CD14-positive monocyte (primary cell): ENCODE data around the gene RNF157. TPM values are rescaled to one million over a fixed set of nuclear protein-coding genes. Genes with fewer than 3 reads are reported as not detected.

Experiments
- DNase-seq, 3 donors: peaks; one replicate each; pipeline ENCODE4 v3.0.0-alpha.2; 2011 to 2022
- H2AFZ ChIP-seq: 2 replicates; pipeline ENCODE4 v1.6.0; 2012; ENCODE audit warnings: mild to moderate bottlenecking, low read depth, low read length, inconsistent platforms; ENCODE audit not compliant: insufficient read depth, poor library complexity, severe bottlenecking
- H3K27ac ChIP-seq, 2 donors: 1 replicate in 1 of 2; 2 replicates in 1 of 2; pipeline ENCODE4 v1.5.1; 2012 to 2013; ENCODE audit warnings: low read length in 2 of 2, control low read depth in 1 of 2, inconsistent platforms in 1 of 2, low read depth in 1 of 2, mild to moderate bottlenecking in 1 of 2
- H3K27me3 ChIP-seq, 2 donors: one replicate each; pipeline versions ENCODE4 v1.6.0 to v1.6.1; 2011 to 2013; ENCODE audit warnings: low read length in 2 of 2; ENCODE audit not compliant: control insufficient read depth in 2 of 2, insufficient read depth in 2 of 2
- H3K36me3 ChIP-seq, 2 donors: replicated peaks in 1 of 2; 1 replicate in 1 of 2; 2 replicates in 1 of 2; pipeline versions ENCODE4 v1.5.1 to v1.6.1; 2012 to 2013; ENCODE audit warnings: low read length in 2 of 2, control low read depth in 1 of 2, inconsistent platforms in 1 of 2, mild to moderate bottlenecking in 1 of 2; ENCODE audit not compliant: insufficient read depth in 2 of 2, control insufficient read depth in 1 of 2
- H3K4me1 ChIP-seq, 2 donors: 1 replicate in 1 of 2; 2 replicates in 1 of 2; pipeline versions ENCODE4 v1.5.1 to v1.6.1; 2012 to 2013; ENCODE audit warnings: low read length in 2 of 2, control low read depth in 1 of 2, inconsistent platforms in 1 of 2, mild to moderate bottlenecking in 1 of 2, moderate library complexity in 1 of 2; ENCODE audit not compliant: insufficient read depth in 2 of 2, control insufficient read depth in 1 of 2
- H3K4me2 ChIP-seq: replicated peaks from 2 replicates; pipeline ENCODE3; 2012; ENCODE audit warnings: low read length, moderate library complexity, mild to moderate bottlenecking; ENCODE audit not compliant: poor library complexity, severe bottlenecking; ENCODE audit errors: extremely low read depth
- H3K4me3 ChIP-seq, 3 experiments: fragments of 200-600 bp in 1 of 3; sonication (generic) in 1 of 3; replicated peaks in 1 of 3; 1 replicate in 2 of 3; 2 replicates in 1 of 3; pipeline ENCODE4 v1.5.1; 2011 to 2013; ENCODE audit warnings: low read length in 3 of 3, mild to moderate bottlenecking in 3 of 3, control low read depth in 2 of 3, low read depth in 2 of 3, inconsistent platforms in 1 of 3, moderate library complexity in 1 of 3
- H3K79me2 ChIP-seq: 2 replicates; pipeline ENCODE4 v1.6.0; 2012; ENCODE audit warnings: mild to moderate bottlenecking, control low read depth, inconsistent platforms, low read length, moderate library complexity; ENCODE audit not compliant: insufficient read depth
- H3K9ac ChIP-seq: 2 replicates; pipeline ENCODE4 v1.6.0; 2017; ENCODE audit warnings: low read length, mild to moderate bottlenecking; ENCODE audit not compliant: insufficient read depth, poor library complexity, severe bottlenecking
- H3K9me3 ChIP-seq, 2 donors: replicated peaks in 1 of 2; 1 replicate in 1 of 2; 2 replicates in 1 of 2; pipeline versions ENCODE4 v1.5.1 to v1.6.1; 2012 to 2013; ENCODE audit warnings: low read length in 2 of 2, control low read depth in 1 of 2; ENCODE audit not compliant: control insufficient read depth in 1 of 2, insufficient read depth in 1 of 2
- H4K20me1 ChIP-seq: 2 replicates; pipeline ENCODE4 v1.6.0; 2012; ENCODE audit warnings: mild to moderate bottlenecking, low read length, control low read depth, moderate library complexity; ENCODE audit not compliant: insufficient read depth
- H3K27ac Mint-ChIP-seq, 7 donors: one replicate each; pipeline ENCODE4 v1.8.0; 2020; ENCODE audit warnings: mild to moderate bottlenecking in 7 of 7, mixed read lengths in 7 of 7, moderate library complexity in 6 of 7, inconsistent platforms in 2 of 7
- H3K27me3 Mint-ChIP-seq, 3 donors: one replicate each; pipeline ENCODE4 v1.8.0; 2021 to 2022; ENCODE audit warnings: low read depth in 3 of 3, mild to moderate bottlenecking in 3 of 3, mixed read lengths in 3 of 3, moderate library complexity in 3 of 3, inconsistent platforms in 1 of 3
- H3K36me3 Mint-ChIP-seq, 2 donors: one replicate each; pipeline ENCODE4 v1.8.0; 2020; ENCODE audit warnings: mixed read lengths in 2 of 2, inconsistent platforms in 1 of 2, mild to moderate bottlenecking in 1 of 2
- H3K4me1 Mint-ChIP-seq: one replicate; pipeline ENCODE4 v1.8.0; 2020; ENCODE audit warnings: mild to moderate bottlenecking, mixed read lengths
- H3K4me3 Mint-ChIP-seq, 2 donors: one replicate each; pipeline ENCODE4 v1.8.0; 2020; ENCODE audit warnings: mild to moderate bottlenecking in 2 of 2, mixed read lengths in 2 of 2, moderate library complexity in 1 of 2
- H3K9me3 Mint-ChIP-seq, 7 donors: one replicate each; pipeline ENCODE4 v1.8.0; 2020 to 2022; ENCODE audit warnings: mixed read lengths in 7 of 7, mild to moderate bottlenecking in 6 of 7, moderate library complexity in 6 of 7, inconsistent platforms in 2 of 7
- CTCF ChIP-seq: fragments of 200-600 bp; IDR thresholded peaks from one replicate; pipeline ENCODE4 v1.8.0; 2022; ENCODE audit warnings: antibody characterized with exemption, mild to moderate bottlenecking
- WGBS: methylation state at CpG from one replicate; pipeline ENCODE4 v1.1.5; 2013; ENCODE audit warnings: missing lambda C conversion rate; ENCODE audit not compliant: insufficient coverage; 5-methylcytosine and 5-hydroxymethylcytosine counted together
- intact Hi-C, 2 donors: fragments of 100-400 bp; cut with micrococcal nuclease; formaldehyde crosslinking; loops; one replicate each; pipeline versions ENCODE4 v1.15.0 to v1.15.1; 2023
- polyA plus RNA-seq, 3 donors: library from polyadenylated mRNA; depleted of rRNA in 1 of 3; unstranded in 2 of 3; stranded (reverse) in 1 of 3; fragments of 300-500 nt in 2 of 3; fragments of >200 nt in 1 of 3; fragmentation: Illumina TruSeq in 2 of 3; gene quantifications; 1 replicate in 2 of 3; 2 replicates in 1 of 3; pipeline ENCODE4 v1.2.3, GENCODE V29; 2012 to 2021

RNF157 gene
- polyA plus RNA-seq, 3 donors: 0.03 TPM; not detected in 2

- H3K36me3 Mint-ChIP-seq: no peaks in the 10 kb centered on the region
- H3K9ac ChIP-seq: no peak overlapping the region
- DNase-seq: no peak
- H3K4me1 Mint-ChIP-seq: peaks cover 11% of the 10 kb centered on the region
- no peak overlapping the region for H3K4me3 Mint-ChIP-seq
- H3K9me3 Mint-ChIP-seq: peaks cover 0 to 9% (median 2%) of the 10 kb centered on the region in 7 donors
- no peak overlapping the region for H2AFZ ChIP-seq
- H3K9me3 ChIP-seq: no peaks in the 10 kb centered on the region
- no peak overlapping the region for H3K4me2 ChIP-seq
- intact Hi-C loops: loop anchor here (5.0 to 10.0 kb wide), 4 partner anchors 53 to 281 kb away; no protein-coding TSS in a partner anchor
- peaks cover 10 to 20% of the 10 kb centered on the region in 2 donors for H3K4me1 ChIP-seq
- H3K4me3 ChIP-seq: no peak overlapping the region
- no peak overlapping the region for H3K27ac ChIP-seq
- 70% methylated on average over 4 of the region's 9 CpGs for WGBS
- H3K27ac Mint-ChIP-seq: peak overlapping the region in 1 of 7 donors; percentile 9
- H3K79me2 ChIP-seq: no peaks in the 10 kb centered on the region
- H4K20me1 ChIP-seq: no peaks in the 10 kb centered on the region
- no peaks in the 10 kb centered on the region for H3K27me3 ChIP-seq
- no peak for TF ChIP-seq CTCF
- peaks cover 11 to 30% (median 16%) of the 10 kb centered on the region in 3 donors for H3K27me3 Mint-ChIP-seq
- H3K36me3 ChIP-seq: no peaks in the 10 kb centered on the region
Observed at GRCh38 chr17:76123749-76124581, 116.3 kb downstream of the RNF157 start.

- H4K20me1 ChIP-seq: no peaks in the 10 kb centered on the region
Observed at GRCh38 chr17:76123191-76123499, 117.1 kb downstream of the RNF157 start.

More at GRCh38 chr17:76123191-76123499, 117.1 kb downstream of the RNF157 start:
- intact Hi-C loops: loop anchor here (5.0 to 10.0 kb wide), 4 partner anchors 54 to 282 kb away; no protein-coding TSS in a partner anchor
- H3K27ac ChIP-seq: no peak overlapping the region
- no peak for DNase-seq
- no peak for TF ChIP-seq CTCF
- H3K79me2 ChIP-seq: no peaks in the 10 kb centered on the region
- no peak overlapping the region for H2AFZ ChIP-seq
- H3K9me3 ChIP-seq: no peaks in the 10 kb centered on the region
- H3K4me2 ChIP-seq: no peak overlapping the region
- H3K4me3 Mint-ChIP-seq: peak overlapping the region in 1 of 2 donors; percentile 47
- H3K27me3 ChIP-seq: no peaks in the 10 kb centered on the region
- H3K36me3 Mint-ChIP-seq: no peaks in the 10 kb centered on the region
- H3K9me3 Mint-ChIP-seq: peaks cover 0 to 9% (median 2%) of the 10 kb centered on the region in 7 donors
- H3K4me1 Mint-ChIP-seq: peaks cover 11% of the 10 kb centered on the region
- no peak overlapping the region for H3K4me3 ChIP-seq
- no peak overlapping the region for H3K27ac Mint-ChIP-seq
- 33% methylated on average over 3 of the region's 5 CpGs for WGBS
- H3K9ac ChIP-seq: no peak overlapping the region
- H3K4me1 ChIP-seq: peaks cover 10 to 20% of the 10 kb centered on the region in 2 donors
- H3K36me3 ChIP-seq: no peaks in the 10 kb centered on the region
- peaks cover 8 to 27% (median 16%) of the 10 kb centered on the region in 3 donors for H3K27me3 Mint-ChIP-seq
